Measurements from ENCODE around the gene CLDN34.

Gene CLDN34

GRCh38 chrX:10017872-10018271 lies 50.7 kb downstream of the CLDN34 start:
- no peak for DNase-seq
